Stimulated activated memory B cell treated with anti-CD40 and anti-IgM and Interleukin-4, amounts not matched to agents 10 μg/mL and 1 μg/mL and 100 μg/mL, for 72 hours (primary cell): ENCODE measurements around the gene WWC1.

ENCODE experiments used
- ATAC-seq: fragments of 150-1000 bp; cut with Tn5 transposase; 2 replicates; pipeline ENCODE4 v1.10.0; 2021
- H3K27ac Mint-ChIP-seq: one replicate; pipeline ENCODE4 v1.8.0; 2022; ENCODE audit warnings: mild to moderate bottlenecking, mixed read lengths
- H3K27me3 Mint-ChIP-seq: one replicate; pipeline ENCODE4 v1.8.0; 2022; ENCODE audit warnings: mixed read lengths
- H3K36me3 Mint-ChIP-seq: one replicate; pipeline ENCODE4 v1.8.0; 2022; ENCODE audit warnings: mixed read lengths
- H3K4me1 Mint-ChIP-seq: one replicate; pipeline ENCODE4 v1.8.0; 2022; ENCODE audit warnings: mixed read lengths
- H3K4me3 Mint-ChIP-seq: one replicate; pipeline ENCODE4 v1.8.0; 2022; ENCODE audit warnings: mild to moderate bottlenecking, moderate library complexity, mixed read lengths
- H3K9me3 Mint-ChIP-seq: one replicate; pipeline ENCODE4 v1.8.0; 2022; ENCODE audit warnings: mixed read lengths

Gene WWC1

GRCh38 chr5:168494057-168494555 is 202.7 kb downstream of the WWC1 start:
- Mint-ChIP-seq H3K36me3 (peaks cover 76% of the 10 kb centered on the region), H3K9me3 (no peaks in the 10 kb centered on the region), H3K27ac (no peak overlapping the region), H3K4me1 (peaks cover 6% of the 10 kb centered on the region), H3K4me3 (no peak overlapping the region), H3K27me3 (no peaks in the 10 kb centered on the region)
- ATAC-seq: no peak

- Mint-ChIP-seq H3K36me3 (peaks cover 55% of the 10 kb centered on the region), H3K9me3 (no peaks in the 10 kb centered on the region), H3K4me3 (no peak overlapping the region), H3K4me1 (no peaks in the 10 kb centered on the region), H3K27ac (no peak overlapping the region), H3K27me3 (no peaks in the 10 kb centered on the region)
- ATAC-seq: no peak
These were observed 211.3 kb downstream of the WWC1 start for GRCh38 chr5:168502563-168503237.

- Mint-ChIP-seq H3K9me3 (peaks cover 8% of the 10 kb centered on the region), H3K27me3 (no peaks in the 10 kb centered on the region), H3K27ac (no peak overlapping the region), H3K36me3 (peaks cover 94% of the 10 kb centered on the region), H3K4me1 (no peaks in the 10 kb centered on the region), H3K4me3 (no peak overlapping the region)
- no peak for ATAC-seq
These were observed 222.5 kb downstream of the WWC1 start for GRCh38 chr5:168513861-168514428.
